Measurements from ENCODE around the gene DHCR7. TPM values are rescaled to one million over a fixed set of nuclear protein-coding genes. Genes with fewer than 3 reads are reported as not detected.

The DHCR7 gene
- total RNA-seq, 4 donors from 2014 or later = 2.5 to 7.3 (median 5.9) TPM

- TF ChIP-seq POLR2A (IDR thresholded peaks at IDR 0.05) = no peak
- TF ChIP-seq, protein P1, sequence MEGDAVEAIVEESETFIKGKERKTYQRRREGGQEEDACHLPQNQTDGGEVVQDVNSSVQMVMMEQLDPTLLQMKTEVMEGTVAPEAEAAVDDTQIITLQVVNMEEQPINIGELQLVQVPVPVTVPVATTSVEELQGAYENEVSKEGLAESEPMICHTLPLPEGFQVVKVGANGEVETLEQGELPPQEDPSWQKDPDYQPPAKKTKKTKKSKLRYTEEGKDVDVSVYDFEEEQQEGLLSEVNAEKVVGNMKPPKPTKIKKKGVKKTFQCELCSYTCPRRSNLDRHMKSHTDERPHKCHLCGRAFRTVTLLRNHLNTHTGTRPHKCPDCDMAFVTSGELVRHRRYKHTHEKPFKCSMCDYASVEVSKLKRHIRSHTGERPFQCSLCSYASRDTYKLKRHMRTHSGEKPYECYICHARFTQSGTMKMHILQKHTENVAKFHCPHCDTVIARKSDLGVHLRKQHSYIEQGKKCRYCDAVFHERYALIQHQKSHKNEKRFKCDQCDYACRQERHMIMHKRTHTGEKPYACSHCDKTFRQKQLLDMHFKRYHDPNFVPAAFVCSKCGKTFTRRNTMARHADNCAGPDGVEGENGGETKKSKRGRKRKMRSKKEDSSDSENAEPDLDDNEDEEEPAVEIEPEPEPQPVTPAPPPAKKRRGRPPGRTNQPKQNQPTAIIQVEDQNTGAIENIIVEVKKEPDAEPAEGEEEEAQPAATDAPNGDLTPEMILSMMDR (IDR thresholded peaks at IDR 0.05 in 4 of 5, conservative IDR thresholded peaks at IDR 0.05 in 1 of 5) = no peak
- no peak for ATAC-seq
- no peak for DNase-seq
- Histone ChIP-seq H3K36me3 (no peaks in the 10 kb centered on the region), H3K27me3 (no peaks in the 10 kb centered on the region), H3K4me3 (no peak overlapping the region), H3K9me3 (no peaks in the 10 kb centered on the region), H3K27ac (no peak overlapping the region), H3K4me1 (no peaks in the 10 kb centered on the region)
- intact Hi-C loops (cut with DNase I; ENCODE audit: low total_unique reads) = no loop called here
- in situ Hi-C loops (cut with MboI; ENCODE audit: low sequenced_read_pairs in 4 of 4) = no loop called here
Observed at GRCh38 chr11:71414645-71415044, 33.5 kb downstream of the DHCR7 start.

DNA sequence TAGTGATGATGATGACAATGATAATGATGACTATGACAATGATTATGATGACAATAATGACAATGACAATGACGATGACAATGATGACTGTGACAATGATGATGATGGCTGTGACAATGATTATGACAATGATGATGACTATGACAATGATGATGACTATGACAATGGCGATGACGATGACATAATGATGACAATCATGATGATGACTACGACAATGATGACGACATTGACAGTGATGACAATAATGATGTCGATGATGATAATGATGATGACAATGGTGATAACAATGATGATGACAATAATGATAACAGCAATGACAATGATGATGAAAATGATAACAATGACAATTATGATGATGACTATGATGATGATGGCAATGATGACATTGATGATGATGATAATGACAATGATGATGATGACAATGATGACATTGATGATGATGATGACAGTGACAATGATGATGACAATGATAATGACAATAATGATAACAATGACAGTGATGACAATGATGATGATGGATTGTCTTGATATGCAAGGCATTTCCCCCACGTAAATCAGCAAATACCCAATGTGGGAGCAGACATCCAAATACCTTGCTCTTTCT is 37.7 kb downstream of the DHCR7 start:
- H3K27ac ChIP-seq = no peak overlapping the region
- no peak overlapping the region for H3K4me3 ChIP-seq
- no peak for TF ChIP-seq POLR2A (IDR thresholded peaks at IDR 0.05)
- TF ChIP-seq, protein P1 (IDR thresholded peaks at IDR 0.05 in 4 of 5, conservative IDR thresholded peaks at IDR 0.05 in 1 of 5) = no peak
- DNase-seq (no peak), ATAC-seq (no peak)
- in situ Hi-C loops (cut with MboI; ENCODE audit: low sequenced_read_pairs in 4 of 4) (no loop called here), intact Hi-C loops (cut with DNase I; ENCODE audit: low total_unique reads) (no loop called here)
- no peaks in the 10 kb centered on the region for H3K27me3 ChIP-seq
- H3K9me3 ChIP-seq = no peaks in the 10 kb centered on the region
- H3K36me3 ChIP-seq = no peaks in the 10 kb centered on the region
- no peaks in the 10 kb centered on the region for H3K4me1 ChIP-seq

DNA sequence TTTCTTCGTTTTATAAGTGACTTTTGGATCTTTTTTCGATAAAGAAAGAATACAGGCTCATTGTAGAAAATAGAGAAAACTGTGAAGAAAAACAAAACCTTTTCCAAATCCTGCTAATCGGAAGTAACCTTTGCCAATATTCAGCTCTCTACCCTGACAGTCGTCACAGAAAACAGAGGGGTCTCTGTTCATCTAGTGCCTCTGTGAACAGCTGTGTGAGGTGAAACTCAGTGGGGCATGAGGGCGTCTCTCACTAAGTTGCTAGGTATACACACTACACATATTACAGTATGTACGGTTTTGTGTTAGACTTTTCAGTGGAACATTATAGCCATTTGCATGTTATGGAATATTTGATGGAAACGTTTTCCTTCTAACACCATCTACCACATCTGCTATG is 39.4 kb downstream of the DHCR7 start:
- Histone ChIP-seq H3K4me1 (no peaks in the 10 kb centered on the region), H3K27ac (no peak overlapping the region), H3K36me3 (no peaks in the 10 kb centered on the region), H3K27me3 (no peaks in the 10 kb centered on the region), H3K4me3 (no peak overlapping the region), H3K9me3 (no peaks in the 10 kb centered on the region)
- no peak for ATAC-seq
- in situ Hi-C loops (cut with MboI; ENCODE audit: low sequenced_read_pairs in 4 of 4) = no loop called here
- TF ChIP-seq POLR2A (IDR thresholded peaks at IDR 0.05) = no peak
- TF ChIP-seq, protein P1 (IDR thresholded peaks at IDR 0.05 in 4 of 5, conservative IDR thresholded peaks at IDR 0.05 in 1 of 5) = no peak
- intact Hi-C loops (cut with DNase I; ENCODE audit: low total_unique reads) = no loop called here
- DNase-seq = no peak

GRCh38 chr11:71407356-71407755 is 40.8 kb downstream of the DHCR7 start:
- DNase-seq = no peak
- in situ Hi-C loops (cut with MboI; ENCODE audit: low sequenced_read_pairs in 4 of 4) (no loop called here), intact Hi-C loops (cut with DNase I; ENCODE audit: low total_unique reads) (no loop called here)

More at GRCh38 chr11:71407356-71407755, 40.8 kb downstream of the DHCR7 start:
- Histone ChIP-seq H3K4me1 (no peaks in the 10 kb centered on the region), H3K27ac (no peak overlapping the region), H3K4me3 (no peak overlapping the region), H3K9me3 (no peaks in the 10 kb centered on the region), H3K27me3 (no peaks in the 10 kb centered on the region), H3K36me3 (no peaks in the 10 kb centered on the region)
- TF ChIP-seq POLR2A (IDR thresholded peaks at IDR 0.05) = no peak
- TF ChIP-seq, protein P1 (IDR thresholded peaks at IDR 0.05 in 4 of 5, conservative IDR thresholded peaks at IDR 0.05 in 1 of 5) = no peak
- ATAC-seq = no peak
